SIG-M5 treated with dmso at 0.1 percent for 504 hours (cell line): ENCODE data around the gene SCGB1D4.

Experiments used
- DNase-seq: peaks from one replicate; lab custom pipeline; 2025; ENCODE audit not compliant: unreplicated experiment; lab: John Stamatoyannopoulos, UW

SCGB1D4 gene

GRCh38 chr11:62280452-62280851, 18.4 kb downstream of the SCGB1D4 start:
- DNase-seq, result no peak

GRCh38 chr11:62273789-62274275, 25.0 kb downstream of the SCGB1D4 start:
- DNase-seq, result peak; percentile 24

GRCh38 chr11:62273284-62273683, 25.6 kb downstream of the SCGB1D4 start:
- no peak for DNase-seq

GRCh38 chr11:62269654-62270278, 29.1 kb downstream of the SCGB1D4 start, which contains the start of gene SCGB2A2:
Gene SCGB2A2 (plus strand): TSS chr11:62270158. CDS start chr11:62270217, 59 bp downstream.
- DNase-seq, result peak; percentile 1

- no peak for DNase-seq
Measured at GRCh38 chr11:62267576-62267975, 31.3 kb downstream of the SCGB1D4 start.

GRCh38 chr11:62267050-62267449, 31.8 kb downstream of the SCGB1D4 start:
- DNase-seq, result no peak

GRCh38 chr11:62266558-62266957, 32.3 kb downstream of the SCGB1D4 start:
- DNase-seq, result no peak

GRCh38 chr11:62264004-62264403, 34.9 kb downstream of the SCGB1D4 start:
- no peak for DNase-seq

GRCh38 chr11:62260261-62260953, 38.5 kb downstream of the SCGB1D4 start:
- no peak for DNase-seq

GRCh38 chr11:62256281-62256680, 42.6 kb downstream of the SCGB1D4 start:
- no peak for DNase-seq

GRCh38 chr11:62253999-62254542, 44.8 kb downstream of the SCGB1D4 start:
- no peak for DNase-seq

GRCh38 chr11:62251698-62252097, 47.2 kb downstream of the SCGB1D4 start:
- no peak for DNase-seq
